Transverse colon (tissue), 4 donors: ENCODE data around the gene TMEM132C.

Source experiments
- CTCF ChIP-seq, 5 experiments: fragments of 200-600 bp in 3 of 5; fragments of 450-650 bp in 2 of 5; sonication (generic) in 3 of 5; IDR thresholded peaks; 1 replicate in 2 of 5; 2 replicates in 3 of 5; pipeline ENCODE4 v1.5.1; 2016 to 2017; ENCODE audit warnings: antibody characterized with exemption in 5 of 5, inconsistent platforms in 3 of 5, mild to moderate bottlenecking in 2 of 5, moderate library complexity in 1 of 5
- EP300 ChIP-seq: sonication (generic); formaldehyde crosslinking; IDR thresholded peaks from one replicate; pipeline ENCODE4 v1.6.1; 2017; ENCODE audit warnings: antibody characterized with exemption, low read depth
- POLR2A ChIP-seq: fragments of 450-650 bp; IDR thresholded peaks from one replicate; pipeline ENCODE4 v1.6.1; 2016; ENCODE audit warnings: antibody characterized with exemption, mild to moderate bottlenecking, moderate library complexity
- POLR2AphosphoS5 ChIP-seq, 3 donors: sonication (generic); formaldehyde crosslinking; IDR thresholded peaks; one replicate each; pipeline ENCODE4 v1.6.1; 2016; ENCODE audit warnings: antibody characterized with exemption in 3 of 3

DNA sequence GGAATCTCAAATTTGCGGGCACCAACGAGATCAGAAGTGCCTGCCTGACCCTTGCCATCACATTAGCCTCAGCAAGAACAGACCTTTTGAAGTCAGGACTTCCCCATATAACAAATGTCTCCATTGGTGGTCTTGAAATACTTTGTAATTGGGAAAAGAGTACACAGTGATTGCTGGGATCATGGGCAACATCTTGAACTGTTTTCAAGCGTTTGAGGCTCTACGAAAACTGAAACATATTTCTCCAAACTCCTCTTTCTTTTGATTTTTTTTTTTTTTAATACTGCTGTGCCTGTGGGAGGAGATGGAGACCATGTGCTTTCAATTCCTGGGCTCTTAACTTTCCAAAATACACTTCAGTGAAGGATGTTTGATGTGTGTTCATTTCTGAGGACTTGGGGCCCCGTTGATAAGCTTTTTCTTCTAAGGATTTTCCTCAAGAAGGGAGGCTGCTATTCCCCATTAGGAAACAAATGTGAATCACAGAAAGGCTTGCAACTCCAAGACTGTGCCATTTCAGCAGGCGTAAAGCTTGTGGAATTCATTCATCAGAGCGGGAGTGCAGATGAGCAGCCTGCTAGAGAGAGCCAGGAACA lies 94.5 kb downstream of the TMEM132C start:
- TF ChIP-seq POLR2A (no peak), CTCF (IDR thresholded peaks at IDR 0.05) (no peak), POLR2AphosphoS5 (IDR thresholded peaks at IDR 0.05) (no peak), EP300 (no peak)
